GM12878 (cell line): ENCODE measurements around the gene RAMACL. TPM values are rescaled to one million over a fixed set of nuclear protein-coding genes. Genes with fewer than 3 reads are reported as not detected.

Experiments used
- ATAC-seq: fragments of 200-7000 bp; cut with Tn5 transposase; 3 replicates; pipeline ENCODE4 v1.9.1; 2020; ENCODE audit warnings: mild to moderate bottlenecking, moderate library complexity
- BruUV-seq: library from RNA; stranded (reverse); fragments of 400-500 nt; replicated peaks from 2 replicates; lab custom pipeline; 2021; lab: Mats Ljungman, UMichigan
- CTCF ChIA-PET: fragments of 300-600 bp; sonication (Branson Sonifier 250); formaldehyde crosslinking; extraction: SDS; loops from one replicate; lab custom pipeline; 2021; ENCODE audit warnings: inconsistent platforms; lab: Yijun Ruan, JAX
- POLR2A ChIA-PET: fragments of 350-600 bp; formaldehyde crosslinking; extraction: SDS; loops from one replicate; lab custom pipeline; 2021; ENCODE audit warnings: inconsistent platforms; lab: Charles Lee
- RAD21 ChIA-PET: fragments of 300-600 bp; sonication (Branson Sonifier 250); formaldehyde crosslinking; loops from one replicate; lab custom pipeline; 2023; ENCODE audit warnings: antibody characterized with exemption; ENCODE audit not compliant: unreplicated experiment; lab: Charles Lee
- SMC1A ChIA-PET: fragments of 300-600 bp; sonication (Branson Sonifier 250); formaldehyde crosslinking; loops from one replicate; lab custom pipeline; 2023; ENCODE audit not compliant: unreplicated experiment, uncharacterized antibody; lab: Charles Lee
- DNase-seq: peaks from one replicate; pipeline ENCODE4 v3.0.0-alpha.2; 2011; ENCODE audit warnings: low read depth, low spot score
- FAIRE-seq: peaks from 3 replicates; lab custom pipeline; 2011; peaks lifted over from hg19 to GRCh38; lab: Jason Lieb, UNC
- H2AFZ ChIP-seq: 2 replicates; pipeline ENCODE4 v1.6.0; 2011; ENCODE audit warnings: low read depth, low read length, control low read depth; ENCODE audit not compliant: control insufficient read depth
- H3K27ac ChIP-seq: 2 replicates; pipeline ENCODE4 v1.5.1; 2011; ENCODE audit warnings: control low read depth; ENCODE audit not compliant: control insufficient read depth, insufficient read depth
- H3K27me3 ChIP-seq, 2 experiments: replicated peaks in 1 of 2; 2 replicates each; pipeline versions ENCODE4 v1.6.0 to v1.6.1; 2011; ENCODE audit warnings: low read length in 1 of 2; ENCODE audit not compliant: control insufficient read depth in 2 of 2, insufficient read depth in 2 of 2
- H3K36me3 ChIP-seq, 2 experiments: 2 replicates each; pipeline ENCODE4 v1.5.1; 2011; ENCODE audit warnings: low read length in 1 of 2; ENCODE audit not compliant: control insufficient read depth in 2 of 2, insufficient read depth in 2 of 2
- H3K4me1 ChIP-seq: 2 replicates; pipeline ENCODE4 v1.6.1; 2011; ENCODE audit warnings: mild to moderate bottlenecking, low read length, moderate library complexity, mixed read lengths; ENCODE audit not compliant: control insufficient read depth, insufficient read depth
- H3K4me2 ChIP-seq: 2 replicates; pipeline ENCODE4 v1.6.0; 2011; ENCODE audit warnings: control low read depth; ENCODE audit not compliant: control insufficient read depth, insufficient read depth
- H3K4me3 ChIP-seq: fragments of 200-600 bp; sonication (generic); 2 replicates; pipeline ENCODE4 v1.5.1; 2016
- H3K79me2 ChIP-seq: 2 replicates; pipeline ENCODE4 v1.6.0; 2011; ENCODE audit warnings: low read length; ENCODE audit not compliant: control insufficient read depth, insufficient read depth
- H3K9ac ChIP-seq: 2 replicates; pipeline ENCODE4 v1.8.0; 2011; ENCODE audit warnings: low read length, control low read depth, mixed read lengths; ENCODE audit not compliant: control insufficient read depth, insufficient read depth
- H3K9me3 ChIP-seq: replicated peaks from 3 replicates; pipeline ENCODE4 v1.5.1; 2011; ENCODE audit warnings: mild to moderate bottlenecking, low read length; ENCODE audit not compliant: control insufficient read depth, insufficient read depth
- H4K20me1 ChIP-seq: 2 replicates; pipeline ENCODE4 v1.6.0; 2011; ENCODE audit not compliant: control insufficient read depth, insufficient read depth
- BCL11A ChIP-seq: IDR thresholded peaks from 2 replicates; pipeline ENCODE4 v1.6.1; 2011; ENCODE audit warnings: low read depth, low read length
- EED ChIP-seq: sonication (generic); IDR thresholded peaks from 2 replicates; pipeline ENCODE4 v1.6.1; 2016; ENCODE audit warnings: antibody characterized with exemption, low read depth
- GATAD2B ChIP-seq: fragments of 450-650 bp; conservative IDR thresholded peaks from 2 replicates; pipeline ENCODE4 v1.6.1; 2017; ENCODE audit warnings: low read depth, mild to moderate bottlenecking, moderate library complexity
- HDGF ChIP-seq: fragments of 450-650 bp; IDR thresholded peaks from 2 replicates; pipeline ENCODE4 v1.6.1; 2016; ENCODE audit warnings: antibody characterized with exemption
- IRF4 ChIP-seq: IDR thresholded peaks from 2 replicates; pipeline ENCODE4 v1.6.1; 2011; ENCODE audit warnings: low read depth, low read length
- KDM1A ChIP-seq: fragments of 200-600 bp; sonication (generic); IDR thresholded peaks from 2 replicates; pipeline ENCODE4 v1.6.1; 2016; ENCODE audit warnings: borderline replicate concordance
- NFXL1 ChIP-seq: fragments of 450-650 bp; IDR thresholded peaks from 2 replicates; pipeline ENCODE4 v1.6.1; 2017; ENCODE audit warnings: antibody characterized with exemption, mild to moderate bottlenecking, borderline replicate concordance
- RCOR1 ChIP-seq: conservative IDR thresholded peaks from 2 replicates; pipeline ENCODE4 v1.6.1; 2012; ENCODE audit warnings: low read depth, low read length, improper control_type of control experiment
- RUNX3 ChIP-seq: IDR thresholded peaks from 2 replicates; pipeline ENCODE4 v1.6.1; 2012; ENCODE audit warnings: low read length, inconsistent platforms
- SREBF2 ChIP-seq: IDR thresholded peaks from 2 replicates; pipeline ENCODE4 v1.6.1; 2012; ENCODE audit warnings: mild to moderate bottlenecking, low read length
- ZNF274 ChIP-seq: IDR thresholded peaks from one replicate; pipeline ENCODE4 v1.8.0; 2011; ENCODE audit not compliant: insufficient read length, insufficient read depth
- WGBS: methylation state at CpG from one replicate; pipeline ENCODE4 v1.1.6; 2016; ENCODE audit warnings: low lambda C conversion rate; ENCODE audit not compliant: insufficient replicate concordance, insufficient coverage; ENCODE audit errors: missing lambda C conversion rate; 5-methylcytosine and 5-hydroxymethylcytosine counted together
- in situ Hi-C: fragments of 300-500 bp; cut with MboI; formaldehyde crosslinking; loops from 9 replicates; pipeline ENCODE4 v1.14.3; 2018; ENCODE audit warnings: mixed read lengths
- intact Hi-C: fragments of 100-400 bp; cut with micrococcal nuclease; formaldehyde crosslinking; loops from one replicate; pipeline ENCODE4 v1.14.2; 2022; ENCODE audit not compliant: unreplicated experiment
- polyA plus RNA-seq, 11 experiments: library from polyadenylated mRNA; depleted of rRNA in 4 of 11; unstranded in 6 of 11; stranded (reverse) in 5 of 11; fragments of >200 nt; fragmentation: Nextera tagmentation in 4 of 11; fragmentation: Illumina TruSeq in 1 of 11; extraction: Ambion mirVana in 4 of 11; extraction: Trizol in 1 of 11; gene quantifications; 1 replicate in 1 of 11; 2 replicates in 10 of 11; pipeline versions ENCODE4 v1.2.1 to v1.2.3, GENCODE V29; 2011 to 2016; ENCODE audit warnings: inconsistent platforms in 2 of 11, missing spikeins in 2 of 11, low read depth in 1 of 11
- total RNA-seq, 4 experiments: library from RNA; depleted of rRNA in 3 of 4; stranded (reverse); fragments of >200 nt in 3 of 4; fragmentation: Illumina TruSeq in 1 of 4; extraction: Trizol in 1 of 4; gene quantifications; 2 replicates each; pipeline versions ENCODE4 v1.2.1 to v1.2.3, GENCODE V29; 2013 to 2021
- TF ChIP-seq, protein P1 (sequence below): fragments of 150-350 bp; IDR thresholded peaks from 2 replicates; pipeline ENCODE4 v1.6.1; 2014; ENCODE audit warnings: mild to moderate bottlenecking, low read depth, low read length
- TF ChIP-seq, protein P2 (sequence below): IDR thresholded peaks from 2 replicates; pipeline ENCODE4 v1.6.1; 2011; ENCODE audit warnings: borderline replicate concordance, low read depth, mild to moderate bottlenecking, moderate library complexity, low read length; ENCODE audit not compliant: insufficient read depth, poor library complexity, severe bottlenecking
- TF ChIP-seq, protein P3 (sequence below): fragments of 150-350 bp; IDR thresholded peaks from 2 replicates; pipeline ENCODE4 v1.6.1; 2016; ENCODE audit warnings: low read depth, low read length

The RAMACL gene
- total and polyA plus RNA-seq, 10 of the 15 experiments (the other 5 are each of a cell fraction or from before 2014, with no cell fraction given) = 0.09 to 1.3 (median 0.31) TPM; not detected in 1

DNA sequence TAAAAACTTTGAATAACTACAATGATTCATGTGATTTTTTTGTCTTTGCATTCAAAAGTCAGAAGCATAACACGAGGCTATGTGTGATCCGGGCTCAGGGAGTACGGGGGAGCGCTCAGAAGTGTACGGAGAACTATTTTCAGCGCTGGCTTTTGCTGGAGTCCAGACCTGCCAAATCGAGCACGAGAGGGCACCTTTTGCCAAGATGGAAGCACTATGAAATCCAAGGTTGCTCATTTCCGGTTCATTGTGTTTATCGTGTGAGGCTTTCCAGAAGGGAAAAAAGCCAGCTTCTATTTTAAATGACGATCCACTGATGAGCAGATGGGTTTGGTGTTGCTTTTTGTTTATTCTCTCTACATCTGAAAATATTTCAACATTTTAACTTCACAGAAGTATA lies 11.3 kb downstream of the RAMACL start:
- 80% methylated on average over 11 of the region's 11 CpGs for WGBS
- no peaks in the 10 kb centered on the region for H3K4me1 ChIP-seq
- no peak for FAIRE-seq
- no peak for DNase-seq
- H3K9me3 ChIP-seq = peaks cover 3% of the 10 kb centered on the region; the same call in 2 of the 3 replicates
- no peaks in the 10 kb centered on the region for H3K79me2 ChIP-seq
- H3K9ac ChIP-seq = no peak overlapping the region
- no peak for ATAC-seq
- SMC1A ChIA-PET = no interaction called here
- H3K4me2 ChIP-seq = no peak overlapping the region
- H2AFZ ChIP-seq = no peak overlapping the region
- CTCF ChIA-PET = interaction anchor here (1.3 kb wide), 1 partner anchor 14 kb away, joined by 3 read pairs; no protein-coding TSS in a partner anchor
- no peaks in the 10 kb centered on the region for H3K36me3 ChIP-seq
- no peaks in the 10 kb centered on the region for H3K27me3 ChIP-seq
- POLR2A ChIA-PET = interaction anchor here (0.5 kb wide), 1 partner anchor 106 kb away, joined by 4 read pairs; no protein-coding TSS in a partner anchor
- RAD21 ChIA-PET = no interaction called here
- H3K4me3 ChIP-seq = no peak overlapping the region
- TF ChIP-seq, protein P1, sequence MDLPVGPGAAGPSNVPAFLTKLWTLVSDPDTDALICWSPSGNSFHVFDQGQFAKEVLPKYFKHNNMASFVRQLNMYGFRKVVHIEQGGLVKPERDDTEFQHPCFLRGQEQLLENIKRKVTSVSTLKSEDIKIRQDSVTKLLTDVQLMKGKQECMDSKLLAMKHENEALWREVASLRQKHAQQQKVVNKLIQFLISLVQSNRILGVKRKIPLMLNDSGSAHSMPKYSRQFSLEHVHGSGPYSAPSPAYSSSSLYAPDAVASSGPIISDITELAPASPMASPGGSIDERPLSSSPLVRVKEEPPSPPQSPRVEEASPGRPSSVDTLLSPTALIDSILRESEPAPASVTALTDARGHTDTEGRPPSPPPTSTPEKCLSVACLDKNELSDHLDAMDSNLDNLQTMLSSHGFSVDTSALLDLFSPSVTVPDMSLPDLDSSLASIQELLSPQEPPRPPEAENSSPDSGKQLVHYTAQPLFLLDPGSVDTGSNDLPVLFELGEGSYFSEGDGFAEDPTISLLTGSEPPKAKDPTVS = no peak
- TF ChIP-seq RCOR1 (no peak), GATAD2B (no peak), RUNX3 (no peak), HDGF (no peak), NFXL1 (no peak), SREBF2 (no peak), KDM1A (no peak), BCL11A (no peak), ZNF274 (no peak), IRF4 (no peak), EED (no peak)
- TF ChIP-seq, protein P2, sequence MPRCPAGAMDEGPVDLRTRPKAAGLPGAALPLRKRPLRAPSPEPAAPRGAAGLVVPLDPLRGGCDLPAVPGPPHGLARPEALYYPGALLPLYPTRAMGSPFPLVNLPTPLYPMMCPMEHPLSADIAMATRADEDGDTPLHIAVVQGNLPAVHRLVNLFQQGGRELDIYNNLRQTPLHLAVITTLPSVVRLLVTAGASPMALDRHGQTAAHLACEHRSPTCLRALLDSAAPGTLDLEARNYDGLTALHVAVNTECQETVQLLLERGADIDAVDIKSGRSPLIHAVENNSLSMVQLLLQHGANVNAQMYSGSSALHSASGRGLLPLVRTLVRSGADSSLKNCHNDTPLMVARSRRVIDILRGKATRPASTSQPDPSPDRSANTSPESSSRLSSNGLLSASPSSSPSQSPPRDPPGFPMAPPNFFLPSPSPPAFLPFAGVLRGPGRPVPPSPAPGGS = no peak
- TF ChIP-seq, protein P3, sequence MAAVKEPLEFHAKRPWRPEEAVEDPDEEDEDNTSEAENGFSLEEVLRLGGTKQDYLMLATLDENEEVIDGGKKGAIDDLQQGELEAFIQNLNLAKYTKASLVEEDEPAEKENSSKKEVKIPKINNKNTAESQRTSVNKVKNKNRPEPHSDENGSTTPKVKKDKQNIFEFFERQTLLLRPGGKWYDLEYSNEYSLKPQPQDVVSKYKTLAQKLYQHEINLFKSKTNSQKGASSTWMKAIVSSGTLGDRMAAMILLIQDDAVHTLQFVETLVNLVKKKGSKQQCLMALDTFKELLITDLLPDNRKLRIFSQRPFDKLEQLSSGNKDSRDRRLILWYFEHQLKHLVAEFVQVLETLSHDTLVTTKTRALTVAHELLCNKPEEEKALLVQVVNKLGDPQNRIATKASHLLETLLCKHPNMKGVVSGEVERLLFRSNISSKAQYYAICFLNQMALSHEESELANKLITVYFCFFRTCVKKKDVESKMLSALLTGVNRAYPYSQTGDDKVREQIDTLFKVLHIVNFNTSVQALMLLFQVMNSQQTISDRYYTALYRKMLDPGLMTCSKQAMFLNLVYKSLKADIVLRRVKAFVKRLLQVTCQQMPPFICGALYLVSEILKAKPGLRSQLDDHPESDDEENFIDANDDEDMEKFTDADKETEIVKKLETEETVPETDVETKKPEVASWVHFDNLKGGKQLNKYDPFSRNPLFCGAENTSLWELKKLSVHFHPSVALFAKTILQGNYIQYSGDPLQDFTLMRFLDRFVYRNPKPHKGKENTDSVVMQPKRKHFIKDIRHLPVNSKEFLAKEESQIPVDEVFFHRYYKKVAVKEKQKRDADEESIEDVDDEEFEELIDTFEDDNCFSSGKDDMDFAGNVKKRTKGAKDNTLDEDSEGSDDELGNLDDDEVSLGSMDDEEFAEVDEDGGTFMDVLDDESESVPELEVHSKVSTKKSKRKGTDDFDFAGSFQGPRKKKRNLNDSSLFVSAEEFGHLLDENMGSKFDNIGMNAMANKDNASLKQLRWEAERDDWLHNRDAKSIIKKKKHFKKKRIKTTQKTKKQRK = no peak
- in situ Hi-C loops = no loop called here
- no peaks in the 10 kb centered on the region for H4K20me1 ChIP-seq
- H3K27ac ChIP-seq = no peak overlapping the region
- BruUV-seq = no TSS peak
- intact Hi-C loops = no loop called here
